Endothelial cell of umbilical vein (primary cell): Measurements from ENCODE around the gene KCNIP3. TPM values are rescaled to one million over a fixed set of nuclear protein-coding genes. Genes with fewer than 3 reads are reported as not detected.

Experiments used
- BruUV-seq: library from RNA; stranded (reverse); fragments of 400-500 nt; replicated peaks from 2 replicates; lab custom pipeline; 2021; lab: Mats Ljungman, UMichigan
- CTCF ChIA-PET: fragments of 300-600, 350-600 bp; sonication (Branson Sonifier 250); formaldehyde crosslinking; loops from one replicate; lab custom pipeline; 2021; ENCODE audit warnings: antibody characterized with exemption, inconsistent platforms; lab: Charles Lee
- POLR2A ChIA-PET: fragments of 300-600, 350-600 bp; sonication (Branson Sonifier 250); formaldehyde crosslinking; loops from one replicate; lab custom pipeline; 2021; ENCODE audit warnings: antibody characterized with exemption, inconsistent platforms; lab: Charles Lee
- DNase-seq: peaks from one replicate; pipeline ENCODE4 v3.0.0-alpha.2; 2011; ENCODE audit warnings: low read depth, low spot score
- FAIRE-seq: peaks from 2 replicates; lab custom pipeline; 2011; peaks lifted over from hg19 to GRCh38; lab: Jason Lieb, UNC
- H2AFZ ChIP-seq: 2 replicates; pipeline ENCODE4 v1.6.0; 2012; ENCODE audit warnings: low read depth, low read length, control low read depth, inconsistent platforms
- H3K27ac ChIP-seq: 2 replicates; pipeline ENCODE4 v1.5.1; 2011; ENCODE audit warnings: low read depth, mild to moderate bottlenecking, control low read depth, low read length, moderate library complexity; ENCODE audit not compliant: insufficient read depth
- H3K27me3 ChIP-seq, 2 experiments: 2 replicates each; pipeline versions ENCODE4 v1.6.0 to v1.6.1; 2011; ENCODE audit warnings: low read length in 2 of 2, mixed read lengths in 1 of 2; ENCODE audit not compliant: control insufficient read depth in 2 of 2, insufficient read depth in 2 of 2
- H3K36me3 ChIP-seq, 2 experiments: 2 replicates in 1 of 2; 3 replicates in 1 of 2; pipeline ENCODE4 v1.5.1; 2011; ENCODE audit warnings: low read length in 2 of 2, mild to moderate bottlenecking in 1 of 2, moderate library complexity in 1 of 2; ENCODE audit not compliant: control insufficient read depth in 2 of 2, insufficient read depth in 2 of 2; ENCODE audit errors: extremely low read depth in 1 of 2
- H3K4me1 ChIP-seq: 3 replicates; pipeline ENCODE4 v1.5.1; 2011; ENCODE audit warnings: mild to moderate bottlenecking, low read length; ENCODE audit not compliant: control insufficient read depth, insufficient read depth; ENCODE audit errors: extremely low read depth
- H3K4me2 ChIP-seq: 2 replicates; pipeline ENCODE4 v1.6.1; 2011; ENCODE audit warnings: low read length, control low read depth, mixed read lengths; ENCODE audit not compliant: insufficient read depth
- H3K4me3 ChIP-seq, 3 experiments: fragments of 200-600 bp in 1 of 3; sonication (generic), shearing (Covaris generic) in 1 of 3; replicated peaks in 1 of 3; 2 replicates each; pipeline ENCODE4 v1.5.1; 2011 to 2016; ENCODE audit warnings: control low read depth in 3 of 3, low read length in 3 of 3, mild to moderate bottlenecking in 2 of 3, inconsistent platforms in 1 of 3, low read depth in 1 of 3, moderate library complexity in 1 of 3; ENCODE audit not compliant: insufficient read depth in 1 of 3
- H3K79me2 ChIP-seq: 2 replicates; pipeline ENCODE4 v1.6.0; 2012; ENCODE audit warnings: low read length, inconsistent platforms; ENCODE audit not compliant: control insufficient read depth, insufficient read depth
- H3K9ac ChIP-seq: replicated peaks from 2 replicates; pipeline ENCODE3; 2011; ENCODE audit warnings: low read length, control low read depth; ENCODE audit not compliant: insufficient read depth; ENCODE audit errors: extremely low read depth
- H3K9me1 ChIP-seq: replicated peaks from 3 replicates; pipeline ENCODE4 v1.6.0; 2011; ENCODE audit warnings: mild to moderate bottlenecking, low read length; ENCODE audit not compliant: control insufficient read depth, insufficient read depth; ENCODE audit errors: extremely low read depth
- H3K9me3 ChIP-seq: replicated peaks from 2 replicates; pipeline ENCODE4 v1.5.1; 2012; ENCODE audit warnings: low read length, inconsistent platforms; ENCODE audit not compliant: control insufficient read depth, insufficient read depth
- H4K20me1 ChIP-seq: replicated peaks from 2 replicates; pipeline ENCODE3; 2011; ENCODE audit warnings: mild to moderate bottlenecking, low read length; ENCODE audit not compliant: control insufficient read depth, insufficient read depth; ENCODE audit errors: extremely low read depth
- CTCF ChIP-seq, 2 donors: IDR thresholded peaks; 1 replicate in 1 of 2; 2 replicates in 1 of 2; pipeline ENCODE4 v1.5.1; 2011; ENCODE audit warnings: low read length in 2 of 2, mild to moderate bottlenecking in 2 of 2, moderate library complexity in 2 of 2, control low read depth in 1 of 2, inconsistent platforms in 1 of 2, low read depth in 1 of 2; ENCODE audit not compliant: insufficient read depth in 1 of 2; ENCODE audit errors: extremely low read depth in 1 of 2
- EZH2 ChIP-seq: IDR thresholded peaks from 2 replicates; pipeline ENCODE4 v1.6.1; 2012; ENCODE audit warnings: borderline replicate concordance, low read depth, mild to moderate bottlenecking, moderate library complexity, low read length, inconsistent platforms; ENCODE audit not compliant: severe bottlenecking
- FOS ChIP-seq: IDR thresholded peaks from 2 replicates; pipeline ENCODE4 v1.6.1; 2011; ENCODE audit warnings: mild to moderate bottlenecking, low read length, moderate library complexity, borderline replicate concordance; ENCODE audit not compliant: insufficient read depth
- GATA2 ChIP-seq: IDR thresholded peaks from 2 replicates; pipeline ENCODE4 v1.7.0; 2011; ENCODE audit warnings: low read depth, mild to moderate bottlenecking, moderate library complexity, mixed read lengths, low read length; ENCODE audit not compliant: insufficient read length, insufficient read depth
- JUN ChIP-seq: IDR thresholded peaks from 2 replicates; pipeline ENCODE4 v1.6.1; 2011; ENCODE audit warnings: borderline replicate concordance, low read depth; ENCODE audit not compliant: insufficient read length, insufficient read depth
- MAX ChIP-seq: IDR thresholded peaks from 2 replicates; pipeline ENCODE4 v1.6.1; 2011; ENCODE audit not compliant: insufficient read depth, insufficient read length
- MYC ChIP-seq: IDR thresholded peaks from one replicate; pipeline ENCODE4 v1.6.1; 2011; ENCODE audit warnings: mild to moderate bottlenecking, low read depth, low read length
- POLR2A ChIP-seq: IDR thresholded peaks from 2 replicates; pipeline ENCODE4 v1.6.1; 2012; ENCODE audit warnings: low read depth, mild to moderate bottlenecking, control low read depth, low read length
- POLR2AphosphoS5 ChIP-seq: IDR thresholded peaks from 2 replicates; pipeline ENCODE4 v1.6.1; 2012; ENCODE audit warnings: low read depth, mild to moderate bottlenecking, control low read depth, low read length, moderate library complexity; ENCODE audit not compliant: insufficient read depth
- dilution Hi-C: fragments of 300-500 bp; cut with MboI; formaldehyde crosslinking; loops from one replicate; pipeline ENCODE4 v1.15.0; 2019; ENCODE audit warnings: low sequenced_read_pairs; ENCODE audit not compliant: extremely low pct_ligation_motif_present
- intact Hi-C: fragments of 100-400 bp; cut with micrococcal nuclease; formaldehyde crosslinking; loops from one replicate; pipeline ENCODE4 v1.10.0; 2022
- polyA plus RNA-seq, 4 experiments: library from polyadenylated mRNA; depleted of rRNA in 3 of 4; stranded (reverse) in 3 of 4; unstranded in 1 of 4; fragments of >200 nt; gene quantifications; 2 replicates each; pipeline versions ENCODE4 v1.2.1 to v1.2.3, GENCODE V29; 2011 to 2012; ENCODE audit warnings: missing spikeins in 1 of 4
- total RNA-seq: library from RNA; stranded (reverse); gene quantifications from 2 replicates; pipeline ENCODE4 v1.2.3, GENCODE V29; 2021

Gene KCNIP3
- total and polyA plus RNA-seq, 2 donors (not counting 3 experiments of a cell fraction or from before 2014, with no cell fraction given), result 0.12 to 0.62 TPM

GRCh38 chr2:95315801-95316411 lies 18.8 kb downstream of the KCNIP3 start:
- H3K36me3 ChIP-seq, result no peaks in the 10 kb centered on the region
- no TSS peak for BruUV-seq
- dilution Hi-C loops, result no loop called here
- FAIRE-seq, result no peak
- H3K79me2 ChIP-seq, result no peaks in the 10 kb centered on the region
- no peak overlapping the region for H3K4me2 ChIP-seq
- no peak overlapping the region for H3K4me3 ChIP-seq
- no peak overlapping the region for H2AFZ ChIP-seq
- no peak overlapping the region for H3K27ac ChIP-seq
- H3K9ac ChIP-seq, result no peak overlapping the region
- no peak for TF ChIP-seq MYC
- TF ChIP-seq POLR2A, result no peak
- TF ChIP-seq MAX, result no peak
- TF ChIP-seq EZH2, result no peak
- TF ChIP-seq POLR2AphosphoS5, result no peak
- DNase-seq, result no peak
- H3K4me1 ChIP-seq, result no peaks in the 10 kb centered on the region
- H3K27me3 ChIP-seq, result no peaks in the 10 kb centered on the region
- ChIA-PET POLR2A (no interaction called here), CTCF (interaction anchor here (1.2 kb wide), 1 partner anchor 84 kb away, joined by 4 read pairs; no protein-coding TSS in a partner anchor)
- H3K9me1 ChIP-seq, result no peaks in the 10 kb centered on the region
- no peaks in the 10 kb centered on the region for H3K9me3 ChIP-seq
- intact Hi-C loops, result loop anchor here (1.0 kb wide), 1 partner anchor 123 kb away; no protein-coding TSS in a partner anchor
- H4K20me1 ChIP-seq, result no peaks in the 10 kb centered on the region

GRCh38 chr2:95316466-95317122 lies 19.4 kb downstream of the KCNIP3 start:
- dilution Hi-C loops (no loop called here), intact Hi-C loops (no loop called here)
- H3K4me3 ChIP-seq, result no peak overlapping the region
- POLR2A ChIA-PET, result no interaction called here
- no peak overlapping the region for H3K9ac ChIP-seq
- no peak overlapping the region for H2AFZ ChIP-seq
- no peaks in the 10 kb centered on the region for H3K9me3 ChIP-seq
- TF ChIP-seq JUN, result no peak
- no peak for TF ChIP-seq POLR2A
- TF ChIP-seq MAX, result no peak
- TF ChIP-seq MYC, result no peak
- TF ChIP-seq EZH2, result no peak
- TF ChIP-seq GATA2, result no peak
- TF ChIP-seq FOS, result no peak
- TF ChIP-seq CTCF (IDR thresholded peaks at IDR 0.05; ENCODE audit: extremely low read depth in 1 of 2, insufficient read depth in 1 of 2, low read depth in 1 of 2, low read length in 2 of 2), result no peak
- no peak for TF ChIP-seq POLR2AphosphoS5
- no TSS peak for BruUV-seq
- FAIRE-seq (no peak), DNase-seq (no peak)
- no peaks in the 10 kb centered on the region for H3K79me2 ChIP-seq
- no peak overlapping the region for H3K27ac ChIP-seq
- no peaks in the 10 kb centered on the region for H3K27me3 ChIP-seq
- CTCF ChIA-PET, result interaction anchor here (1.2 kb wide), 1 partner anchor 85 kb away, joined by 4 read pairs; no protein-coding TSS in a partner anchor
- H4K20me1 ChIP-seq, result no peaks in the 10 kb centered on the region
- H3K36me3 ChIP-seq, result no peaks in the 10 kb centered on the region
- no peaks in the 10 kb centered on the region for H3K4me1 ChIP-seq
- no peak overlapping the region for H3K4me2 ChIP-seq
- no peaks in the 10 kb centered on the region for H3K9me1 ChIP-seq
